Transverse colon (tissue), 4 donors: ENCODE measurements around the gene GALNT13. TPM values are rescaled to one million over a fixed set of nuclear protein-coding genes. Genes with fewer than 3 reads are reported as not detected.

Experiments
- DNase-seq: peaks from one replicate; pipeline ENCODE4 v3.0.0-alpha.2; 2019
- H3K27ac ChIP-seq, 4 donors: fragments of 200-600 bp; sonication (generic); 2 replicates each; pipeline ENCODE4 v1.5.1; 2016 to 2018; ENCODE audit warnings: inconsistent platforms in 4 of 4
- H3K27me3 ChIP-seq: fragments of 200-600 bp; sonication (generic); 2 replicates; pipeline ENCODE4 v1.5.1; 2017; ENCODE audit warnings: inconsistent platforms
- H3K36me3 ChIP-seq, 4 donors: fragments of 200-600 bp; sonication (generic); 2 replicates each; pipeline ENCODE4 v1.5.1; 2017 to 2019; ENCODE audit warnings: inconsistent platforms in 4 of 4
- H3K4me1 ChIP-seq, 4 donors: fragments of 200-600 bp; sonication (generic); 2 replicates each; pipeline ENCODE4 v1.5.1; 2017 to 2020; ENCODE audit warnings: inconsistent platforms in 4 of 4
- H3K4me3 ChIP-seq, 4 donors: fragments of 200-600 bp; sonication (generic); 1 replicate in 1 of 4; 2 replicates in 3 of 4; pipeline versions ENCODE4 v1.5.1 to v1.6.1; 2017 to 2019; ENCODE audit warnings: inconsistent platforms in 4 of 4
- H3K9me3 ChIP-seq, 2 donors: fragments of 200-600 bp; sonication (generic); 2 replicates each; pipeline ENCODE4 v1.5.1; 2017 to 2019; ENCODE audit warnings: inconsistent platforms in 2 of 2
- CTCF ChIP-seq, 5 experiments: fragments of 200-600 bp in 3 of 5; fragments of 450-650 bp in 2 of 5; sonication (generic) in 3 of 5; IDR thresholded peaks; 1 replicate in 2 of 5; 2 replicates in 3 of 5; pipeline ENCODE4 v1.5.1; 2016 to 2017; ENCODE audit warnings: antibody characterized with exemption in 5 of 5, inconsistent platforms in 3 of 5, mild to moderate bottlenecking in 2 of 5, moderate library complexity in 1 of 5
- EP300 ChIP-seq: sonication (generic); formaldehyde crosslinking; IDR thresholded peaks from one replicate; pipeline ENCODE4 v1.6.1; 2017; ENCODE audit warnings: antibody characterized with exemption, low read depth
- POLR2A ChIP-seq: fragments of 450-650 bp; IDR thresholded peaks from one replicate; pipeline ENCODE4 v1.6.1; 2016; ENCODE audit warnings: antibody characterized with exemption, mild to moderate bottlenecking, moderate library complexity
- POLR2AphosphoS5 ChIP-seq, 3 donors: sonication (generic); formaldehyde crosslinking; IDR thresholded peaks; one replicate each; pipeline ENCODE4 v1.6.1; 2016; ENCODE audit warnings: antibody characterized with exemption in 3 of 3
- WGBS, 2 donors: methylation state at CpG; one replicate each; pipeline ENCODE4 v1.1.5; 2018; ENCODE audit warnings: low coverage in 1 of 2; 5-methylcytosine and 5-hydroxymethylcytosine counted together
- in situ Hi-C, 4 donors: fragments of 200-750 bp; cut with MboI; loops; one replicate each; pipeline versions ENCODE4 v1.15.0 to v1.15.1; 2017; ENCODE audit warnings: low sequenced_read_pairs in 3 of 4, low pct_ligation_motif_present in 1 of 4, low pct_unique_long_range_greater_than_20kb in 1 of 4
- intact Hi-C: fragments of 100-400 bp; cut with DNase I; formaldehyde crosslinking; loops from one replicate; pipeline ENCODE4 v1.15.1; 2023; ENCODE audit warnings: low total_unique reads
- total RNA-seq, 4 donors: library from RNA; depleted of rRNA; stranded (reverse); fragments of >200 nt; gene quantifications; one replicate each; pipeline ENCODE4 v1.1.0, GENCODE V29; 2016

The GALNT13 gene
- total RNA-seq, 4 donors from 2014 or later: 0.41 to 0.95 TPM; not detected in 2

DNA sequence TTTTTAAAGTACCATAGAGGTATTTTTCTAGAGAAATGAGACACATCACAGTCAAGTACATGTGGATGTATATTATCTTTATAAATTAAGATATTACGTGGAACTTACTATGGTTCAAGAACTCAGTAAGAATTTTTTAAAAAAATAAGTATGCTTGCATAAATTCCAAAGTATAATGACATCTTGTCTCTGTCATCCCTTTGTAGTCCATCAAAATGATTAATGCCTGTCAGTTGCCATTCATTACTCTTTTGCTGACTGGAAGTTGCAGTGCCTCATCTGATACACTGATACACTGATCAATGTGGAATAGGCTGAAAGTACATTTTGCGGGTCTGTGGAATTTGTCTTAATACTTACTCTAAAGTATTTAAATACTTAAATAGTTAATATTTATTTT, 177.2 kb downstream of the GALNT13 start:
- no peak for DNase-seq
- in situ Hi-C loops (no loop called here), intact Hi-C loops (no loop called here)
- Histone ChIP-seq H3K27ac (no peak overlapping the region), H3K4me1 (no peaks in the 10 kb centered on the region), H3K4me3 (no peak overlapping the region), H3K9me3 (no peaks in the 10 kb centered on the region), H3K36me3 (no peaks in the 10 kb centered on the region), H3K27me3 (no peaks in the 10 kb centered on the region)
- TF ChIP-seq CTCF (IDR thresholded peaks at IDR 0.05) (no peak), POLR2A (no peak), EP300 (no peak), POLR2AphosphoS5 (IDR thresholded peaks at IDR 0.05) (no peak)
- 86 to 90% methylated on average over 2 of the region's 2 CpGs for WGBS, 2 donors

DNA sequence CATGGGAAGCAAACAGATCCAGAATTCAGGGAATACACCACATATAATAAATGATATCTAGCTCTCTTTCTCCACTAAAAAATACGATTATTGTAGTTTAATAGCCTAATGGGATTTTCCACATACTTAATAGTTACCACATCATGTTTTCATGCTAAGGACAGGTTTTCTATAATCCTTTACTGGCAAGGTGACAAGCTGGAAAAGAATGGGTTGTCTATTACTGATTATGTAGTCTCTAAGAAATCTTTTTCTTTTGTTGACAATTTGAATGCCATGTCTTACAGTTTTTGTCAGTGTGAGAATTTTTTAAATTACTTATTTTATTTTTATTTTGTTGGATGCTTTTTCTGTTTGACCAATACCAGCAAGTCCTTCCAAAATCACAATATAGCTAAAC, 177.8 kb downstream of the GALNT13 start:
- Histone ChIP-seq H3K27me3 (no peaks in the 10 kb centered on the region), H3K4me3 (no peak overlapping the region), H3K4me1 (no peaks in the 10 kb centered on the region), H3K36me3 (no peaks in the 10 kb centered on the region), H3K9me3 (no peaks in the 10 kb centered on the region), H3K27ac (no peak overlapping the region)
- intact Hi-C loops: no loop called here
- TF ChIP-seq CTCF (IDR thresholded peaks at IDR 0.05): no peak
- TF ChIP-seq EP300: no peak
- TF ChIP-seq POLR2AphosphoS5 (IDR thresholded peaks at IDR 0.05): no peak
- no peak for TF ChIP-seq POLR2A
- in situ Hi-C loops: no loop called here
- 58 to 73% methylated on average over 1 of the region's 1 CpG for WGBS, 2 donors
- no peak for DNase-seq

DNA sequence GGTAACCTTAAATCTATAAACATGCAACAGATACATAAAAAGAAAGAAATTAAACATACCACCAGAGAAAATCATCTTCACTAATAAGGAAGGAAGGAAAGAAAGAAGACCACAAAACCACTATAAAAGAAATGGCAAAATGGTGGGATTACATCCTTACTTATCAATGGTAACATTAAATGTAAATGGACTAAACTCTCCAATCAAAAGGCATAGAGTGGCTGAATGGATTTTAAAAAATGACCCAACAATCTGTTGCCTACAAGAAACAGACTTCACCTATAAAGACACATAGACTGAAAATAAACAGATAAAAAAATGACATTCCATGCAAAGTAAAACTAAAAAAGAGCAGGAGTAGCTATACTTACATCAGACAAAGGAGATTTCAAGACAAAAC, 195.4 kb downstream of the GALNT13 start:
- H3K4me1 ChIP-seq: no peaks in the 10 kb centered on the region
- intact Hi-C loops: no loop called here
- no peaks in the 10 kb centered on the region for H3K9me3 ChIP-seq
- no peak overlapping the region for H3K4me3 ChIP-seq
- TF ChIP-seq POLR2AphosphoS5 (IDR thresholded peaks at IDR 0.05) (no peak), POLR2A (no peak), CTCF (IDR thresholded peaks at IDR 0.05) (no peak), EP300 (no peak)
- no peak for DNase-seq
- H3K27ac ChIP-seq: no peak overlapping the region
- in situ Hi-C loops: no loop called here
- no peaks in the 10 kb centered on the region for H3K27me3 ChIP-seq
- H3K36me3 ChIP-seq: no peaks in the 10 kb centered on the region

- no peaks in the 10 kb centered on the region for H3K27me3 ChIP-seq
- no peak overlapping the region for H3K4me3 ChIP-seq
- in situ Hi-C loops: no loop called here
- intact Hi-C loops: no loop called here
- WGBS, 2 donors: 57 to 58% methylated on average over 1 of the region's 1 CpG
- H3K27ac ChIP-seq: no peak overlapping the region
- no peaks in the 10 kb centered on the region for H3K36me3 ChIP-seq
- TF ChIP-seq EP300: no peak
- no peak for TF ChIP-seq POLR2AphosphoS5 (IDR thresholded peaks at IDR 0.05)
- no peak for TF ChIP-seq POLR2A
- no peak for TF ChIP-seq CTCF (IDR thresholded peaks at IDR 0.05)
- no peaks in the 10 kb centered on the region for H3K9me3 ChIP-seq
- H3K4me1 ChIP-seq: no peaks in the 10 kb centered on the region
- DNase-seq: no peak
Observed at GRCh38 chr2:154078926-154079325, 207.2 kb downstream of the GALNT13 start.
